Nephron progenitor cell (in vitro differentiated cells): ENCODE results near the gene LCNL1.

Experiments
- DNase-seq: peaks from one replicate; pipeline ENCODE4 v3.0.0; 2021
- H3K27ac Mint-ChIP-seq: 2 replicates; pipeline ENCODE4 v1.8.0; 2021; ENCODE audit warnings: mild to moderate bottlenecking, moderate library complexity, mixed read lengths
- H3K27me3 Mint-ChIP-seq: 2 replicates; pipeline ENCODE4 v1.8.0; 2021; ENCODE audit warnings: mild to moderate bottlenecking, low read depth, mixed read lengths; ENCODE audit not compliant: poor library complexity
- H3K36me3 Mint-ChIP-seq: 2 replicates; pipeline ENCODE4 v1.8.0; 2021; ENCODE audit warnings: low read depth, mixed read lengths
- H3K4me1 Mint-ChIP-seq: 2 replicates; pipeline ENCODE4 v1.8.0; 2021; ENCODE audit warnings: mixed read lengths
- H3K4me3 Mint-ChIP-seq: 2 replicates; pipeline ENCODE4 v1.8.0; 2021; ENCODE audit warnings: mild to moderate bottlenecking, moderate library complexity, mixed read lengths
- H3K9me3 Mint-ChIP-seq: 2 replicates; pipeline ENCODE4 v1.8.0; 2021; ENCODE audit warnings: mild to moderate bottlenecking, moderate library complexity, mixed read lengths
- TF ChIP-seq, protein P1 (sequence below): fragments of 200-600 bp; sonication (generic); IDR thresholded peaks from 2 replicates; pipeline ENCODE4 v1.5.0; 2021; ENCODE audit warnings: antibody characterized with exemption

Gene LCNL1

DNA sequence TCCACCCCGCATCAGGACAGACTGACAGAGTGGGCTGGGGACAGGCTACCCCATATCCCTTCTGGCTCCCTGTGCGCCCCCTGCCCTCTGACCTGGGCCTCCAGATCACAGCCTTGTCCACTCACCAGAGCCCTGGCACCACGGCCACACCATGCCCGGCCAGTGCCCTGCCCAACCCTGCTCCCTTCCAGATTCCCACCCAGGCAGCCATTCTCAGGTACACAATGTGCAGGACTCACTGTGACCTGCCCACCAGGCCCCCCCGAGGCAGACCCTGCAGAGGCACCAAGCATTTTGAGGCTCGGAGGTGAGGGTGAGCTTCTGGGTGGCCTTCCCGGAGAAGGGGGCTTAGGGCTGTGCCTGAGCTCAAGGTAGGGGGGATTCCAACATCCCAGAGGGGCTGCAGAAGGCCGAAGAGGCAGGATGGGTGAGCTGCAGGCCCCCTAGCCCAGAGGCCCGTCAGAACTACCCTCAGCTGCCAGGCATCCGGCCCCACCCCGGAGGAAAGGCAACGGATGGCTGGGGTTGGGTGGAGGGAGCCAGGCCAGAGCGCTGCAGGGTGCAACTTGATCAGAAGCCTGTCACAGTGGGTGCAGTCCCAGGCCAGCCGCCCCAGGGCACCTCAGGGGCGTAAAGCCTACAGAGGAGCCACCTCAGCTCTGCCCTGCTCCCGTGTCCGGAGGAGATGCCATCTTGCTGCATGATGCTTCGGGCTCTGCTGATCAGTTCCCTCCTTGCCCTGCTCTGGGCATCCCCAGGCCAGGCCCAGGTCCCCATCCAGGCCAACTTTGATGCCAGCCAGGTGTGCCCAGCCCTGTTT lies at the start of gene LCNL1:
TSS of gene LCNL1 (plus strand) at position 762 of the 820 bp plus-strand sequence. CDS start 594 bp downstream, outside the sequence.
- H3K9me3 Mint-ChIP-seq: no peaks in the 10 kb centered on the region
- TF ChIP-seq, protein P1, sequence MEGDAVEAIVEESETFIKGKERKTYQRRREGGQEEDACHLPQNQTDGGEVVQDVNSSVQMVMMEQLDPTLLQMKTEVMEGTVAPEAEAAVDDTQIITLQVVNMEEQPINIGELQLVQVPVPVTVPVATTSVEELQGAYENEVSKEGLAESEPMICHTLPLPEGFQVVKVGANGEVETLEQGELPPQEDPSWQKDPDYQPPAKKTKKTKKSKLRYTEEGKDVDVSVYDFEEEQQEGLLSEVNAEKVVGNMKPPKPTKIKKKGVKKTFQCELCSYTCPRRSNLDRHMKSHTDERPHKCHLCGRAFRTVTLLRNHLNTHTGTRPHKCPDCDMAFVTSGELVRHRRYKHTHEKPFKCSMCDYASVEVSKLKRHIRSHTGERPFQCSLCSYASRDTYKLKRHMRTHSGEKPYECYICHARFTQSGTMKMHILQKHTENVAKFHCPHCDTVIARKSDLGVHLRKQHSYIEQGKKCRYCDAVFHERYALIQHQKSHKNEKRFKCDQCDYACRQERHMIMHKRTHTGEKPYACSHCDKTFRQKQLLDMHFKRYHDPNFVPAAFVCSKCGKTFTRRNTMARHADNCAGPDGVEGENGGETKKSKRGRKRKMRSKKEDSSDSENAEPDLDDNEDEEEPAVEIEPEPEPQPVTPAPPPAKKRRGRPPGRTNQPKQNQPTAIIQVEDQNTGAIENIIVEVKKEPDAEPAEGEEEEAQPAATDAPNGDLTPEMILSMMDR: no peak
- H3K27ac Mint-ChIP-seq: no peak within 1 kb of the TSS
- no peak for DNase-seq
- H3K36me3 Mint-ChIP-seq: no peaks in the 10 kb centered on the region
- no peak within 1 kb of the TSS for H3K4me3 Mint-ChIP-seq
- peaks cover 21% of the 10 kb centered on the region for H3K27me3 Mint-ChIP-seq
- H3K4me1 Mint-ChIP-seq: peaks cover 15% of the 10 kb centered on the region

DNA sequence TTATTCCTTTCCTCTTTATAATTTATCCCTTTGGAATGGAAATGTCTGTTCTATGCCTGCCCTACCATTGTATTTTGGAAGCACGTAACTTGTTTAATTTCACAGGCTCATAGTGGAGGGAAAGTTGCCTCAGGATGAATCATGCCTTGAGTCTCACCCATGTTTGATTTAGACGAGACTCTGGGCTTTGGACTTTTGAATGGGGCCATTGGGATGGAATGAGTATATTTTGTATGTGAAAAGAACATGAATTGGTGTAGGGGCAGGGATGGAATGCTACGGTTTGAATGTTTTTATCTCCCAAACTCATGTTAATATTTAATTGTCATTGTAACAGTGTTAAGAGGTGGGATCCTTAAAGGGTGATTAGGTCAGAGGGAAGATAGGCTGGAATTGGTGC lies 48.5 kb upstream of the LCNL1 start:
- no peak for DNase-seq
- TF ChIP-seq, protein P1: no peak
- Mint-ChIP-seq H3K4me3 (no peak overlapping the region), H3K27me3 (no peaks in the 10 kb centered on the region), H3K36me3 (peaks cover 77% of the 10 kb centered on the region), H3K9me3 (peaks cover 9% of the 10 kb centered on the region), H3K4me1 (no peaks in the 10 kb centered on the region), H3K27ac (no peak overlapping the region)

- Mint-ChIP-seq H3K4me1 (no peaks in the 10 kb centered on the region), H3K9me3 (peaks cover 9% of the 10 kb centered on the region), H3K4me3 (no peak overlapping the region), H3K27me3 (no peaks in the 10 kb centered on the region), H3K36me3 (peaks cover 74% of the 10 kb centered on the region), H3K27ac (no peak overlapping the region)
- DNase-seq: no peak
- TF ChIP-seq, protein P1: no peak
Measured at GRCh38 chr9:136935651-136936050, 47.1 kb upstream of the LCNL1 start.

- Mint-ChIP-seq H3K9me3 (peaks cover 8% of the 10 kb centered on the region), H3K4me1 (no peaks in the 10 kb centered on the region), H3K27me3 (no peaks in the 10 kb centered on the region), H3K27ac (peak overlapping the region; percentile 81), H3K4me3 (no peak overlapping the region), H3K36me3 (peaks cover 63% of the 10 kb centered on the region)
- no peak for DNase-seq
- TF ChIP-seq, protein P1: no peak
Measured at GRCh38 chr9:136936645-136937170, 46.1 kb upstream of the LCNL1 start.

GRCh38 chr9:136937186-136938001 lies 45.4 kb upstream of the LCNL1 start:
- peak overlapping the region; percentile 57 for H3K27ac Mint-ChIP-seq
- no peaks in the 10 kb centered on the region for H3K27me3 Mint-ChIP-seq
- TF ChIP-seq, protein P1: no peak
- no peaks in the 10 kb centered on the region for H3K4me1 Mint-ChIP-seq
- peaks cover 57% of the 10 kb centered on the region for H3K36me3 Mint-ChIP-seq
- peaks cover 4% of the 10 kb centered on the region for H3K9me3 Mint-ChIP-seq
- H3K4me3 Mint-ChIP-seq: no peak overlapping the region
- DNase-seq: no peak
